HG03439 (cell line): ENCODE results near the gene IDH3B.

Source experiments
- ATAC-seq: cut with Tn5 transposase; IDR thresholded peaks from one replicate; pipeline ENCODE4 v1.9.1; 2021; ENCODE audit warnings: mild to moderate bottlenecking, moderate library complexity; ENCODE audit not compliant: unreplicated experiment

Gene IDH3B

GRCh38 chr20:2624190-2624589 lies 39.8 kb downstream of the IDH3B start:
- ATAC-seq: no peak

GRCh38 chr20:2619961-2620595 lies 43.9 kb downstream of the IDH3B start:
- ATAC-seq: no peak

GRCh38 chr20:2619337-2619736 lies 44.7 kb downstream of the IDH3B start:
- ATAC-seq: no peak

GRCh38 chr20:2618815-2619214 lies 45.2 kb downstream of the IDH3B start:
- ATAC-seq: no peak

GRCh38 chr20:2617099-2617714 lies 46.8 kb downstream of the IDH3B start:
- no peak for ATAC-seq

- no peak for ATAC-seq
These were observed 47.4 kb downstream of the IDH3B start for GRCh38 chr20:2616634-2617033.

- ATAC-seq: no peak
These were observed 51.9 kb downstream of the IDH3B start for GRCh38 chr20:2612073-2612472.

GRCh38 chr20:2610941-2611720 lies 52.9 kb downstream of the IDH3B start:
- ATAC-seq: no peak

- no peak for ATAC-seq
These were observed 53.7 kb downstream of the IDH3B start for GRCh38 chr20:2610326-2610725.
